HG02623 (cell line): ENCODE data around the gene KCNJ16.

Experiments used
- ATAC-seq: cut with Tn5 transposase; IDR thresholded peaks from one replicate; pipeline ENCODE4 v1.9.1; 2021; ENCODE audit warnings: moderate library complexity; ENCODE audit not compliant: unreplicated experiment

Gene KCNJ16

GRCh38 chr17:70168044-70168976 lies 93.3 kb downstream of the KCNJ16 start:
- ATAC-seq: peak; percentile 8

GRCh38 chr17:70168977-70169708 lies 94.1 kb downstream of the KCNJ16 start, which contains the start of gene KCNJ2:
Gene KCNJ2, plus strand, starts transcription at chr17:70169532. Its CDS starts 5,508 bp downstream, at chr17:70175040.
- peak; percentile 96 for ATAC-seq

- ATAC-seq: no peak
Measured at GRCh38 chr17:70169709-70170597, 94.9 kb downstream of the KCNJ16 start.

GRCh38 chr17:70171159-70171558 lies 96.1 kb downstream of the KCNJ16 start:
- no peak for ATAC-seq

GRCh38 chr17:70172449-70172848 lies 97.4 kb downstream of the KCNJ16 start:
- no peak for ATAC-seq

GRCh38 chr17:70172923-70173322 lies 97.9 kb downstream of the KCNJ16 start:
- ATAC-seq: no peak

GRCh38 chr17:70173681-70174080 lies 98.7 kb downstream of the KCNJ16 start:
- no peak for ATAC-seq

- no peak for ATAC-seq
Measured at GRCh38 chr17:70181376-70181775, 106.4 kb downstream of the KCNJ16 start.

- no peak for ATAC-seq
Measured at GRCh38 chr17:70181866-70182265, 106.8 kb downstream of the KCNJ16 start.

GRCh38 chr17:70183508-70183907 lies 108.5 kb downstream of the KCNJ16 start:
- ATAC-seq: no peak

- ATAC-seq: no peak
Measured at GRCh38 chr17:70184207-70184606, 109.2 kb downstream of the KCNJ16 start.

GRCh38 chr17:70184770-70185169 lies 109.7 kb downstream of the KCNJ16 start:
- no peak for ATAC-seq
